GDM1 (cell line): ENCODE measurements around the gene FLNA.
"Not testable (repeated sequence)": the region's sequence is repeated elsewhere in the genome, so short reads cannot be mapped to it uniquely, and the experiment has no call there.

Experiments
- DNase-seq: peaks from one replicate; lab custom pipeline; 2025; lab: John Stamatoyannopoulos, UW

FLNA gene, protein sequence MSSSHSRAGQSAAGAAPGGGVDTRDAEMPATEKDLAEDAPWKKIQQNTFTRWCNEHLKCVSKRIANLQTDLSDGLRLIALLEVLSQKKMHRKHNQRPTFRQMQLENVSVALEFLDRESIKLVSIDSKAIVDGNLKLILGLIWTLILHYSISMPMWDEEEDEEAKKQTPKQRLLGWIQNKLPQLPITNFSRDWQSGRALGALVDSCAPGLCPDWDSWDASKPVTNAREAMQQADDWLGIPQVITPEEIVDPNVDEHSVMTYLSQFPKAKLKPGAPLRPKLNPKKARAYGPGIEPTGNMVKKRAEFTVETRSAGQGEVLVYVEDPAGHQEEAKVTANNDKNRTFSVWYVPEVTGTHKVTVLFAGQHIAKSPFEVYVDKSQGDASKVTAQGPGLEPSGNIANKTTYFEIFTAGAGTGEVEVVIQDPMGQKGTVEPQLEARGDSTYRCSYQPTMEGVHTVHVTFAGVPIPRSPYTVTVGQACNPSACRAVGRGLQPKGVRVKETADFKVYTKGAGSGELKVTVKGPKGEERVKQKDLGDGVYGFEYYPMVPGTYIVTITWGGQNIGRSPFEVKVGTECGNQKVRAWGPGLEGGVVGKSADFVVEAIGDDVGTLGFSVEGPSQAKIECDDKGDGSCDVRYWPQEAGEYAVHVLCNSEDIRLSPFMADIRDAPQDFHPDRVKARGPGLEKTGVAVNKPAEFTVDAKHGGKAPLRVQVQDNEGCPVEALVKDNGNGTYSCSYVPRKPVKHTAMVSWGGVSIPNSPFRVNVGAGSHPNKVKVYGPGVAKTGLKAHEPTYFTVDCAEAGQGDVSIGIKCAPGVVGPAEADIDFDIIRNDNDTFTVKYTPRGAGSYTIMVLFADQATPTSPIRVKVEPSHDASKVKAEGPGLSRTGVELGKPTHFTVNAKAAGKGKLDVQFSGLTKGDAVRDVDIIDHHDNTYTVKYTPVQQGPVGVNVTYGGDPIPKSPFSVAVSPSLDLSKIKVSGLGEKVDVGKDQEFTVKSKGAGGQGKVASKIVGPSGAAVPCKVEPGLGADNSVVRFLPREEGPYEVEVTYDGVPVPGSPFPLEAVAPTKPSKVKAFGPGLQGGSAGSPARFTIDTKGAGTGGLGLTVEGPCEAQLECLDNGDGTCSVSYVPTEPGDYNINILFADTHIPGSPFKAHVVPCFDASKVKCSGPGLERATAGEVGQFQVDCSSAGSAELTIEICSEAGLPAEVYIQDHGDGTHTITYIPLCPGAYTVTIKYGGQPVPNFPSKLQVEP (N-terminal part only)

DNA sequence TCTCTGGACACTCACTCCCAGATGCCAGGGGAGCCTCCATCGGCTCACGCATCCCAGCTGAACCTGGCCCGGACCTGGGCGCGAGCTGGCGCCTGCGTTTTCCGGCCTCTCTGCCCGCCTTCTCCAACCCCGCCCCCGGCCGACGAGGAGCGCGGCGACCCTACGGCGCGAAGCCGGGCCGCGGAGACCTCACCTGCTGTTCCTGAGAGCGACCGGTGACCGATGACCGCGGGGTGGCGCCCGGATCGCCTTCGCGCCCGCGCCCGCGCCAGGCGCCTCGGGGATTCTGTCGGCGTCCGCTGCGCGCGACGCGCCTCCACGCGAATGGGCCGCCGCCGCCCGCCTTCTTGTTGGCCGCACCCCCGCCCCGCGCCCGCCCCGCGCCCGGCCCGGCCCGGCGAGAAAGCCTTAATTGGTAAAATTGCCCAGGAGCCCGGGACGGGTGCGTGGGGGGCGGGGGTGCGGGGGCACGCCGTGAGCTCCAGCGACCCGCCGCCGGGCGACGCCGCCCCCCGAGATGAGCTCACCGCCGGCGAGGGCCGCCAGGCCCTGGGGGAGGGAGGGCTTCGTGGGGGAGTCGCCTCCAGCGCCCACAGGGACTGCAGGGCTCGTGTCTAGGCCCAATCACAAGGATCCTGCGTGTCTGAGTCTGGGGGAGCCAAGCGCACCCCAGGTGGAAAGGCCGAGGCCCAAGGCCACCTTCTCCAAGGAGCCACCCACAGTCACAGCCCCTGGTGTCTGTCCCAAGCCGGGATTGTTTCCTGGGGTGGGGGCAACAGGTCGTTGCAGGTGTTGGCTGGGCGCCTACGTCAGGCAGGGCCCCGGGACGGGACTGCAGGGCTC, at the start of gene FLNA:
TSS of gene FLNA (minus strand) at position 322 of the 843 bp plus-strand sequence. CDS start 3,389 bp downstream, outside the sequence.
- DNase-seq, result no peak

- DNase-seq, result no peak
Measured at GRCh38 chrX:154420402-154420756, 45.9 kb upstream of the FLNA start.

DNA sequence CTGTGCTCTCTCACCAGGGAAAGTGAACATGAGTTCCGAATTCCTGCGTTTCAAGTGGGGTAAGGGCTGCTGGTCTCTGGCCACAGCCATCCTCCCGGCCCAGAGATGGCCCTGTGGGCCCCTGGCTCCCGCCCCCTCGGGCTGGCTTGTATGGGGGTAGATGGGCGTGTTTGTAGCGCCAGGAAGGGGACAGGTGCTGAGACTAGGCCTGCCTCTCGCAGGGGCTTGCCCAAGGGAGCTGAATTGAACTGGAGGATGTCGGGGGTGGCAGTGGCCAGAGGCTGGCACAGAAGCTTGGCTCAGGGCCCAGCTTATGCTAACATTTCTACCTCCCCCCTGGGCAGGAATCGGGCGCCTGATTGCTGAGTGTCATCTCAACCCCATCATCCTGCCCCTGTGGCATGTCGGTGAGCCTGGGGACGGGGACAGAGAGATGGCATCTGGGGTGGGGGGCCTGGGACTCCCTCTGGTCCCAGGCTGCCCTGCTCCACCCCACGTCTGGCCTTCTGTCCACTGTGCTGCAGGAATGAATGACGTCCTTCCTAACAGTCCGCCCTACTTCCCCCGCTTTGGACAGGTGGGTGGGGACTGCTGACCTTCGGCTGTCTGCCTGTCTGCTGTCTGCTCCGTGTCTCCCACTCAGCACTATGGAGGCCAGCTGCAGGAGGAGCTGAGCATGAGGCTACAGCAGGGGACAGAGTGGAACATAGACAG, 45.4 kb upstream of the FLNA start:
- no peak for DNase-seq

DNA sequence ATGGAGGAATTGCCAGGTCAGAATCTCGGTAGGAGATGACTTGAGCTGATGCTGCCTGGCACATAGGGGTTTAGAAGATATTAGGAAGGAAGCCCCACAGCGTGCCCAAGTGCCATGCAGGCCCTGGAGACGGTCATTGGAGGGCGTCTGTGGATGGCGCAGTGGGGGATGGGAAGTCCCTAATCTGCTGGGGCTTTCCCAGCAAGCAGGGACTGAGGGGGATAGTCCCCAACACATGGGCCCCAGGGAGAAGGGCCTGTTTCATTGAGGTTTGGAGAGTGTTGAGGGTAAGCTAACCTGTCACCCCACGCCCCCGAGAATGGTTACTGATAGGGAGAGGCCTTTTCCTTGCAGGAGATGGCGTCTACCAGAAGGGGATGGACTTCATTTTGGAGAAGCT, 44.8 kb upstream of the FLNA start:
- DNase-seq, result no peak

- no peak for DNase-seq
Measured at GRCh38 chrX:154417157-154417556, 42.7 kb upstream of the FLNA start.

GRCh38 chrX:154413142-154413541, 38.7 kb upstream of the FLNA start:
- DNase-seq, result no peak

GRCh38 chrX:154412468-154412867, 38.0 kb upstream of the FLNA start:
- DNase-seq, result peak; percentile 51

- DNase-seq, result peak; percentile 46
Measured at GRCh38 chrX:154411981-154412340, 37.5 kb upstream of the FLNA start.

DNA sequence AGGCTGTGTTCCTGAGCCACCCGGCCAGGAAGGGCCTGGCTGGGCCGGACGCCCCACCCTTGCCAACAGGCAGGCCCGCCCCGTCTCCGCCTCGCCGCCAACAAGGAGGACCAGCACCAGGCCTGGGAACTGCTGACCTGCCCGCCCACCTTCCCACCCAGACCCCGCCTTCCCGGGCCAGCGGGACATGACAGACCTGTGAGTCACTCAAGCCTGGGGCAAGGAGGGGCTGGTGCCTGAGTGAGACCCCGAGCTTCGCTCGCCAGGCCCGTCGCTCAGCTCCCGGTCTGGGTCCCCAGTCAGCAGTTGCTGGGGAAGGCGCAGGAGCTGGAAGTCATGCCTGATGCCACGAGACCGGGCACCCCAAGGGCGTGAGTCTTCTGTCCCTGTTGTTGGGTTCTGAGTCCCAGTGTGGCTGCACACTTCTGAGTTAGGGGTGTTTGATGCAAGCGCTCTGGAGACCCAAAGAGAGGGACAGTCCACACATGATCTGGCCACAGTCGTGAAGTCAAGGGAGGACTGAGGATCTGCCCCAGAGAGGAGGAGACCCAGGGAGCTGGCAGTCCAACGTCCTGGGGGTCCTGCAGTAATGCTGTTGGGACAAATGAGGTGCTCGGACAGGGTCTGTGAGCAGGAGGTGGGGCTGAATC, 34.9 kb upstream of the FLNA start, which contains the start of gene DNASE1L1:
TSS of gene DNASE1L1 (minus strand) at position 33 of the 650 bp plus-strand sequence. CDS start 3,686 bp downstream, outside the sequence.
- DNase-seq, result peak; percentile 80

DNA sequence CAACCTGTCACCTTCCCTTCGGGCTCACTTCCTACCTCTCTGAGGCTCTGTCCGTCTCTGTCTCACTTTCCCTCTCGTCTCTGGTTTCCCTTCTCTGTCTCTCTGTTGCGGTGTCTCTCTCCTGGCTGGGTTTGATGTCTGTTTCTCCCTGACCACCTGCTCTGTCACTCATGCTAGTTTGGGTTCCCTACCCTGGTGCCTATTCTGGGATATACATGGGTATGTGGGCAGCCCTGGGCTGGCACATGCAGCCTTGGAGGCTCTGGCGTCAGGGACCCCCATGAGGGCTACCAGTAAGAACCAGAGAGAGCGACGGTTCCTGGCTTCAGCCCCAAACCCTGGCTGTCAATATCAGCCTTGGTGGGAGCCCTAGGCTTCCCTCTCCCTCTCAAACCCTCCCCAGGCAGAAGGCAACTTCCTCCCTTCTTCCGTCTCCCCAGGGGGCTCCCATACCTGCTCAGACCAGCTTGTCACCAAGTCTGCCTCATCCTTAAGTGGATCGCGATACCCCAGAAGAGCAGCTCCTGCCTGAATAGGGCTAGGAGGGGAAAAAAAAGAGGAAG, 34.3 kb upstream of the FLNA start:
- no peak for DNase-seq

DNA sequence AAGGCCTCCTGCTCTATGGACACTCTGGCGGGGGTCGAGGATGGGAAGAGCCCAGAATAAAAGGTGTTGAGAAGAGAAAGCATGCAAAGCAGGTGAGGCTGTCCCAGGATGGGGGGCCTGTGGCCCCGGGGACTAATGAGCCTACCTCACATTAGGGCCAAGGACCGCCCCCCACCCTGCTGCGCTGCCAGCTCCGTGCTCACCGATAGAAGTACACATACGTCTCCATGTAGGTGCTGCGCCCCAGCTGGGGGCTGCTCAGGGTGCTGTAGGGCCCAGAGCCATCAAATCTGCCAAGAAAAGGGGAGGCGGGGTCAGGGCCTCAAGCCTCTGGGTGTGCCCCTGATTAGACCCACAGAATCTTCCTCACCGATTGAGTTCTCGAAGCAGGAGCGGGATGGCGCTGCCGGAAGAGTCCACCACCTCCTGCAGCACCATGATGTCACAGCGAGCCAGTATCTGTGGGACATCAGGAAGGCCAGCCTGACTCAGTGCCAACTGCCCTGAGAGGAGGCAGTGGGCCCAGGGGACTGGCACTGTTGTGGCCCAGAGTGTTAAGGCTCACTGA, 30.3 kb upstream of the FLNA start:
- DNase-seq, result no peak

DNA sequence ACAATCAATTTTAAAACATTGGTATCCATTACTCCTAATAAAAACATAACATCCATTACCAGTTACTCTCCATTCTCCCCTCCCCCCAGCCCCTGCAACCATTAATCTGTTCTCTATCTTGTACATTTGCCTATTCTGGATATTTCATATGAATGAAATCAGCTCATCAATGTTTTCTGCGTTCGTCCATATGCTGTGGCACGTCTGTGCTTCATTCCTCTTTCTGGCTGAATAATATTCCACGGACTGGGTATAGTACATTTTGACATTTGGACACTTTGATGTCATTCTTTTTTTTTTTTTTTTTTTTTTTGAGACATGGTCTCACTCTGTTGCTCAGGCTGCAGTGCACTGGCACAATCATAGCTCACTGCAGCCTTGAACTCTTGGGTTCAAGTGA, 29.4 kb upstream of the FLNA start:
- DNase-seq, result no peak

GRCh38 chrX:154403192-154403591, 28.8 kb upstream of the FLNA start:
- no peak for DNase-seq

GRCh38 chrX:154402622-154403127, 28.2 kb upstream of the FLNA start:
- no peak for DNase-seq

DNA sequence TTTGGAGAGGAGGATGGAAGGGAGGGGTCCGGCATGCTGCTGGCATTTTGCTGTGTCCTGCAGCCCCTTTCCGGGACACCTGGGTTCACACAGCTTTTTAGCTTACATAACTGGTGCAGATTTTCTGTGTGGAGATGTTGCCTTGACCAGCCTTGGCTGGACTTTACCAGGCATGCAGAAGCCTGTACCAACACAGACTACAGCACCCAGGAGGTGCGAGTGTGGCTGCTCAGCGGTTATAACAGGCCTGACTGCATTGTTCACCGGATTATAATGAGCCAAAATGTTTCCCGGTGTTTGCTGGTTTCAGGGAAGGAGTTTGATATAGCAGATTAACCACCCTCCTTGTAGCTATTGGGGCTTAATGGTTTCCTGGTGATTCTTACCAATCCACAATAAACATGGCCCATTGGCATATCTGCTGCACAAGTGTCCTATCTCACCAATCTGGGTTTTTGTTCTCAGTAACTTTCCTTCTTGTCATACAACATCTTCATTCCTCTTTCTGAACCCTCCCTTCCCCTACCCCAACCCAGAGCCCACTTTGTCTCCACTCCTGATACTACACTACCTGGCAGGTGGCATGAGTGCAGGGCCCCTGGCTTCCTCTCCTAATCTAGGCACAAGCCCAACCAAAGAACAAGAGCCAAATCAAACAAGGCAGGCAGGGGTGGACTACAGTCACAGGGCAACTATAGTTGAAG, 27.6 kb upstream of the FLNA start:
- no peak for DNase-seq

GRCh38 chrX:154401045-154401799, 26.8 kb upstream of the FLNA start:
- no peak for DNase-seq

DNA sequence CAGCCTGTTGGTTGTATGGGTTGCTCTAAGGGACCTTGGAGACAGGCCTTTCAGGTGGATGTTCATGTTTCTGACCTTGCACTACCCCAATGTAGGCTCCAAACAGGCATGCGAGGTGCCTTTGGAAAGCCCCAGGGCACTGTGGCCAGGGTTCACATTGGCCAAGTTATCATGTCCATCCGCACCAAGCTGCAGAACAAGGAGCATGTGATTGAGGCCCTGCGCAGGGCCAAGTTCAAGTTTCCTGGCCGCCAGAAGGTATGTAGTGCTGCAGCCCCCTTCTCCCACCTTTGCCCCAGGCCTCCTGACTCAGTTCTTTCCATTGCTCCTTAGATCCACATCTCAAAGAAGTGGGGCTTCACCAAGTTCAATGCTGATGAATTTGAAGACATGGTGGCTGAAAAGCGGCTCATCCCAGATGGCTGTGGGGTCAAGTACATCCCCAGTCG, 26.0 kb upstream of the FLNA start:
- not testable (repeated sequence) for DNase-seq
